Rectal smooth muscle tissue (tissue), 1 donor: ENCODE results near the gene UNC45A.

ENCODE experiments used
- H3K27ac ChIP-seq: one replicate; pipeline ENCODE4 v1.7.0; 2013; ENCODE audit warnings: low read depth, low read length, inconsistent platforms
- H3K27me3 ChIP-seq: one replicate; pipeline ENCODE4 v1.7.0; 2013; ENCODE audit warnings: low read length; ENCODE audit not compliant: control insufficient read depth, insufficient read depth
- H3K36me3 ChIP-seq: one replicate; pipeline ENCODE4 v1.7.0; 2013; ENCODE audit warnings: low read length; ENCODE audit not compliant: control insufficient read depth, insufficient read depth
- H3K4me1 ChIP-seq: one replicate; pipeline ENCODE4 v1.7.0; 2013; ENCODE audit warnings: low read length; ENCODE audit not compliant: control insufficient read depth, insufficient read depth
- H3K4me3 ChIP-seq: one replicate; pipeline ENCODE4 v1.7.0; 2013; ENCODE audit warnings: low read length
- H3K9ac ChIP-seq: one replicate; pipeline ENCODE4 v1.7.0; 2013; ENCODE audit warnings: low read length

UNC45A gene

DNA sequence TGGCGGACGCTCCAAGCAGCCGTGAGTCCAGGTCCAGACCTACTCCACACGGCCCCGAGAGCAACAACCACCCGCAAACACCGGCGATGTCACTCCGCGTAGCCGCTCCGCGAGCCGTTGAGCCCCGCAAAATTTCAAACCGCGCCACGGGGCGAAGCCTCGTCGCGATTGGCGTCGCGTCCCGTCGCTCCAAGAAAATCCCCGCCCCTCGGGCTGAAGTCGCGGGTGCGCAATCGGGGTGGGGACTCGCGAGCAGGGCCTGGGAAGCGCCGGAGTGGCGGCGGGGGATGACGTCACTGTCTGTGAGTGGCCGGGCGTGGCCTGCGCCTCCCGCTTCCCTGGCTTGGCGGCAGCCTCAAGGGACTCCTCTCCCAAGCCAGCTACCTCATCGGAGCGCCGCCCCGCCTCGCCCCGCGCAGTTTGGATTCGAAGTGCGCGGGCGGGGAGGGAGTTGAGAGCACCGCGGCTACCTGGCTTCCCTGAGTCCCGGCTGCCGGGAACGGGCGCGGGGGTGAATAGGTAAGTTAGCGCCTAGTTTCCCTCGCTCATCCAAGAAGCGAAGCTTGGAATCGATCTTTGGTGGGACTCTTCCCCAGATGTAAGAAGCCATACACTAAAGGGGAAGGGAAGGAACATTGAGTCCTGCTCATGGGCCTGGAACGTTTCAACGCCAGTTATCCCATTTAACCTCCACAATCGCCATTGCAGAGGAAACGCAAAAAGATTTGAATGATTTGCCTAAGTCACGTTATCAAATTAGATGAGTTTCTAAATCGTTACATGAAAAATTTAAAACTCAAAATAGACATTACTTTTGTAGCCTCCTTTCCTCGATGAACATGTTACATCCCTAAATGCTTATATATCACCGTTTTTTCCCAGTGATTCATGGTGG, 59.6 kb downstream of the UNC45A start, which contains the start of gene PRC1:
PRC1 (minus strand) TSS at position 119 of the 895 bp plus-strand sequence; CDS start at position 1, 118 bp downstream.
- Histone ChIP-seq H3K27me3 (no peaks in the 10 kb centered on the region), H3K4me1 (peaks cover 4% of the 10 kb centered on the region), H3K4me3 (peak within 1 kb of the TSS; percentile 96), H3K9ac (peak within 1 kb of the TSS; percentile 93), H3K27ac (peak within 1 kb of the TSS; percentile 80), H3K36me3 (peaks cover 11% of the 10 kb centered on the region)

DNA sequence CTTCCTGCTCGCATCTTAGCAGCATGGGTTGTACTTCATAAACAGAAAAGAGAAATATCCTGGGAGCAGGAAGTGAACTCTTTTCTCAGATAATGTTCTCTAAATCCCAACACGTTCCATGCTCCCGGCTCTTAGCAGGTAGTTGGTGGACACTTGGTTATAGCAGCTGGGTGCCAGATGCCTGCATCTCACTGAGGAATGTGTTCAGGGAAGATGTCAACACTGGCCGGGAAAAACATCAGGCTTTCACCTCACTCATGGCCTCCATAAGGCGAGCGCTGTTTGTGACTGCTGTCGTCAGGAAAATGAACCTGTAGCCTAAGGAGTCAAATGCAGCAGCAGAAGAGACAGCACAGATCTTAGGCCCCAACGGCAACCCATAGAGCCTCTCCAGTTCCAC, 63.7 kb downstream of the UNC45A start:
- peaks cover 4% of the 10 kb centered on the region for H3K4me1 ChIP-seq
- no peak overlapping the region for H3K4me3 ChIP-seq
- peaks cover 22% of the 10 kb centered on the region for H3K36me3 ChIP-seq
- H3K27me3 ChIP-seq: no peaks in the 10 kb centered on the region
- H3K27ac ChIP-seq: no peak overlapping the region
- H3K9ac ChIP-seq: no peak overlapping the region

DNA sequence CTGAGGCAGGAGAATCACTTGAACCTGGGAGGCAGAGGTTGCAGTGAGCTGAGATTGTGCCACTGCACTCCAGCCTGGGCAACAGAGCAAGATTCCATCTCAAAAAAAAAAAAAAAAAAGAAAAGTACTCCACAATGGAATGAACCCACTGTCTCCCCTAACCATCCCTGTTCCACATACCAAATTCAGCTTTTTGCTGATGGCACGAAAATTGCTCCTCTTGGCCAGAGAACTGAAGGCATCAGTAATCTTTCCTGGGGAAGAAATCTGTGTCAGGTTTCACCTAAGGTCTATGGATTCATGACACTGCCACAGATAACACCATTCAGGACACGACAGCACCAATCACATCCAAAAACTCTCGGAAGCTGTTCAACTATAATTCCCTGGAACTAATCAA, 66.1 kb downstream of the UNC45A start:
- H3K27me3 ChIP-seq: no peaks in the 10 kb centered on the region
- H3K27ac ChIP-seq: no peak overlapping the region
- no peak overlapping the region for H3K4me3 ChIP-seq
- peaks cover 31% of the 10 kb centered on the region for H3K36me3 ChIP-seq
- H3K4me1 ChIP-seq: no peaks in the 10 kb centered on the region
- H3K9ac ChIP-seq: no peak overlapping the region
